Astrocyte (in vitro differentiated cells and primary cell): Measurements from ENCODE around the gene AGPAT1.
"Not testable (repeated sequence)": the region's sequence is repeated elsewhere in the genome, so short reads cannot be mapped to it uniquely, and the experiment has no call there.

Source experiments
- CTCF ChIP-seq: IDR thresholded peaks from 2 replicates; pipeline ENCODE4 v1.5.1; 2011; ENCODE audit warnings: low read depth, mild to moderate bottlenecking, inconsistent platforms, low read length, moderate library complexity; ENCODE audit not compliant: insufficient read depth
- EZH2 ChIP-seq: IDR thresholded peaks from 2 replicates; pipeline ENCODE4 v1.6.1; 2012; ENCODE audit warnings: mild to moderate bottlenecking, low read length, inconsistent platforms; ENCODE audit not compliant: insufficient read depth

DNA sequence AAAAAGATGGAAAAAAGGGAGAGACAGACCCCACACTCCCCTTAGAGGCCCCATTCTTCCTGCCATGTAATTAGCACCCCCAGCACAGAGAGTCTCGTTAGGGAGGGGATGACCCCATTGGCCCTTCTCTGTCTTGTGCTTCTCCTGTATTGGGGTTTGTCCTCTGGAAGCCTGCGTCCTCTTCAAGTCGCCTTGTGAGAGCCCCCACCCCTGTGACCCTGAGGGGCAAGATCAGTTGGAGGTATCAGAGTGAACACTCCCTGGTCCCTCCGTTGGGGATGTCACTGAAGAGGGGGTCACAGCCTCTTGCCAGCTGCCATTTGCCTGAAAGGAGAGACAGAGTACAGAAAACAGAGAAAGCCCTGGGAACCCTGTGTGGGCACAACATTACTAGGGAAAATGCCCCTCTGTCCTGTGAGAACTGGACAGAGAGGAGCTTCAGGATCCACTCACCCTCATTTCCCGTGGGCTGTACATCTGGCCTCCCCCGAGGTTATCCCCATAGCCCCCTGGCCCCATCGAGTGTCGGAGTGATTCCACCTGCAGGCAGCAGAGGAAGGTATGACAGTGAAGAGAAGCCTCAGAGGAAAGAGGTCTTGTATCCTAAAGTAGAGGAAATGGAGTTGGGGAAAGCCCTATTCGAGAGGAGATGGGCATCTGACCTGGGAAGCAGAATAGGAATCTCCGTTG, 10.4 kb upstream of the AGPAT1 start:
- TF ChIP-seq CTCF, EZH2: not testable (repeated sequence)
